ENCODE results near the gene NKAIN2.
"Not testable (repeated sequence)": the region's sequence is repeated elsewhere in the genome, so short reads cannot be mapped to it uniquely, and the experiment has no call there.

Gene NKAIN2

GRCh38 chr6:124462750-124463149 lies 659.1 kb downstream of the NKAIN2 start:
- DNase-seq, result no peak

GRCh38 chr6:124463271-124463670 lies 659.6 kb downstream of the NKAIN2 start:
- no peak for DNase-seq

GRCh38 chr6:124464600-124464999 lies 660.9 kb downstream of the NKAIN2 start:
- not testable (repeated sequence) for DNase-seq

- no peak for DNase-seq
Measured at GRCh38 chr6:124466949-124467348, 663.3 kb downstream of the NKAIN2 start.

GRCh38 chr6:124467366-124467765 lies 663.7 kb downstream of the NKAIN2 start:
- no peak for DNase-seq

- no peak for DNase-seq
Measured at GRCh38 chr6:124470803-124471202, 667.1 kb downstream of the NKAIN2 start.

GRCh38 chr6:124475176-124475575 lies 671.5 kb downstream of the NKAIN2 start:
- DNase-seq, result no peak

GRCh38 chr6:124478906-124479305 lies 675.2 kb downstream of the NKAIN2 start:
- DNase-seq, result no peak

GRCh38 chr6:124479991-124480430 lies 676.3 kb downstream of the NKAIN2 start:
- DNase-seq, result no peak

GRCh38 chr6:124482071-124482491 lies 678.4 kb downstream of the NKAIN2 start:
- DNase-seq, result no peak

- DNase-seq, result no peak
Measured at GRCh38 chr6:124487623-124488431, 684.2 kb downstream of the NKAIN2 start.

- DNase-seq, result no peak
Measured at GRCh38 chr6:124490122-124490521, 686.5 kb downstream of the NKAIN2 start.

GRCh38 chr6:124493259-124493658 lies 689.6 kb downstream of the NKAIN2 start:
- no peak for DNase-seq

- DNase-seq, result no peak
Measured at GRCh38 chr6:124494956-124495664, 691.4 kb downstream of the NKAIN2 start.

GRCh38 chr6:124495665-124496190 lies 692.1 kb downstream of the NKAIN2 start:
- no peak for DNase-seq

- no peak for DNase-seq
Measured at GRCh38 chr6:124496334-124496733, 692.7 kb downstream of the NKAIN2 start.

- no peak for DNase-seq
Measured at GRCh38 chr6:124512431-124512830, 708.8 kb downstream of the NKAIN2 start.

- DNase-seq, result no peak
Measured at GRCh38 chr6:124517339-124517738, 713.7 kb downstream of the NKAIN2 start.

- DNase-seq, result no peak
Measured at GRCh38 chr6:124520514-124520913, 716.8 kb downstream of the NKAIN2 start.

- no peak for DNase-seq
Measured at GRCh38 chr6:124522335-124522734, 718.7 kb downstream of the NKAIN2 start.

- DNase-seq, result no peak
Measured at GRCh38 chr6:124524491-124525200, 721.0 kb downstream of the NKAIN2 start.

- DNase-seq, result no peak
Measured at GRCh38 chr6:124530926-124531325, 727.3 kb downstream of the NKAIN2 start.

- DNase-seq, result no peak
Measured at GRCh38 chr6:124535299-124535698, 731.6 kb downstream of the NKAIN2 start.

Measured in stimulated activated CD4-positive, alpha-beta T cell treated with anti-CD3 and anti-CD28 coated beads, Interleukin-12 subunit alpha, Interleukin-12 subunit beta, amount 100 ng/mL, for 4 hours (primary cell).